HG02678 (cell line): ENCODE results near the gene CATSPERZ.
"Not testable (repeated sequence)": the region's sequence is repeated elsewhere in the genome, so short reads cannot be mapped to it uniquely, and the experiment has no call there.

Source experiments
- ATAC-seq: cut with Tn5 transposase; IDR thresholded peaks from one replicate; pipeline ENCODE4 v1.9.1; 2021; ENCODE audit warnings: mild to moderate bottlenecking, moderate library complexity; ENCODE audit not compliant: unreplicated experiment

Gene CATSPERZ

GRCh38 chr11:64298966-64299846 is 952 bp upstream of the CATSPERZ start:
- ATAC-seq: no peak

- ATAC-seq: no peak
Measured at GRCh38 chr11:64303109-64304031, 3.2 kb downstream of the CATSPERZ start.

GRCh38 chr11:64304032-64304315 is 3.8 kb downstream of the CATSPERZ start:
- no peak for ATAC-seq

- peak; percentile 33 for ATAC-seq
Measured at GRCh38 chr11:64304316-64305072, 4.3 kb downstream of the CATSPERZ start.

GRCh38 chr11:64305075-64305690 is 5.0 kb downstream of the CATSPERZ start, which contains the start of gene ESRRA:
Gene ESRRA (plus strand): TSS chr11:64305524. CDS start chr11:64307180, 1,656 bp downstream.
- peak; percentile 70 for ATAC-seq

GRCh38 chr11:64305691-64306562 is 5.8 kb downstream of the CATSPERZ start:
- ATAC-seq: peak; percentile 28

- no peak for ATAC-seq
Measured at GRCh38 chr11:64306563-64306875, 6.4 kb downstream of the CATSPERZ start.

- ATAC-seq: no peak
Measured at GRCh38 chr11:64306876-64307622, 6.9 kb downstream of the CATSPERZ start.

- not testable (repeated sequence) for ATAC-seq
Measured at GRCh38 chr11:64307795-64308194, 7.6 kb downstream of the CATSPERZ start.

GRCh38 chr11:64312947-64313346 is 12.8 kb downstream of the CATSPERZ start:
- no peak for ATAC-seq

- no peak for ATAC-seq
Measured at GRCh38 chr11:64313491-64314145, 13.5 kb downstream of the CATSPERZ start.

GRCh38 chr11:64314146-64314804 is 14.1 kb downstream of the CATSPERZ start:
- ATAC-seq: no peak

GRCh38 chr11:64314805-64315561 is 14.8 kb downstream of the CATSPERZ start:
- no peak for ATAC-seq

- not testable (repeated sequence) for ATAC-seq
Measured at GRCh38 chr11:64315667-64316526, 15.7 kb downstream of the CATSPERZ start.

GRCh38 chr11:64316672-64317324 is 16.6 kb downstream of the CATSPERZ start:
- ATAC-seq: no peak
